NCI-H82 (cell line): ENCODE measurements around the gene TMEM14A.
"Not testable (repeated sequence)": the region's sequence is repeated elsewhere in the genome, so short reads cannot be mapped to it uniquely, and the experiment has no call there.

Experiments used
- DNase-seq: peaks from one replicate; lab custom pipeline; 2025; lab: John Stamatoyannopoulos, UW

TMEM14A gene

GRCh38 chr6:52657870-52658269 lies 13.0 kb upstream of the TMEM14A start:
- DNase-seq = no peak

- DNase-seq = no peak
Measured at GRCh38 chr6:52661551-52661950, 9.4 kb upstream of the TMEM14A start.

- no peak for DNase-seq
Measured at GRCh38 chr6:52662031-52662430, 8.9 kb upstream of the TMEM14A start.

GRCh38 chr6:52663120-52663935 lies 7.6 kb upstream of the TMEM14A start:
- peak; percentile 80 for DNase-seq

- no peak for DNase-seq
Measured at GRCh38 chr6:52663936-52664185, 7.1 kb upstream of the TMEM14A start.

GRCh38 chr6:52664186-52664990 lies 6.5 kb upstream of the TMEM14A start:
- DNase-seq = peak; percentile 99

- DNase-seq = peak; percentile 70
Measured at GRCh38 chr6:52664991-52665686, 5.8 kb upstream of the TMEM14A start.

GRCh38 chr6:52666071-52666470 lies 4.8 kb upstream of the TMEM14A start:
- no peak for DNase-seq

- no peak for DNase-seq
Measured at GRCh38 chr6:52666523-52666922, 4.4 kb upstream of the TMEM14A start.

GRCh38 chr6:52667572-52667971 lies 3.3 kb upstream of the TMEM14A start:
- DNase-seq = no peak

- DNase-seq = peak; percentile 13
Measured at GRCh38 chr6:52671676-52672075, 763 bp downstream of the TMEM14A start.

GRCh38 chr6:52672412-52673025 lies 1.6 kb downstream of the TMEM14A start:
- DNase-seq = no peak

- no peak for DNase-seq
Measured at GRCh38 chr6:52674666-52675065, 3.8 kb downstream of the TMEM14A start.

GRCh38 chr6:52675372-52675771 lies 4.5 kb downstream of the TMEM14A start:
- DNase-seq = no peak

- DNase-seq = not testable (repeated sequence)
Measured at GRCh38 chr6:52676631-52677030, 5.7 kb downstream of the TMEM14A start.

- no peak for DNase-seq
Measured at GRCh38 chr6:52681416-52681815, 10.5 kb downstream of the TMEM14A start.

GRCh38 chr6:52686878-52687699 lies 16.2 kb downstream of the TMEM14A start:
- no peak for DNase-seq

- DNase-seq = no peak
Measured at GRCh38 chr6:52689857-52690256, 18.9 kb downstream of the TMEM14A start.

GRCh38 chr6:52691718-52692117 lies 20.8 kb downstream of the TMEM14A start:
- DNase-seq = no peak

- no peak for DNase-seq
Measured at GRCh38 chr6:52693773-52694172, 22.9 kb downstream of the TMEM14A start.

- no peak for DNase-seq
Measured at GRCh38 chr6:52694404-52694803, 23.5 kb downstream of the TMEM14A start.

- no peak for DNase-seq
Measured at GRCh38 chr6:52696418-52696817, 25.5 kb downstream of the TMEM14A start.
